ENCODE data around the gene POLR2J.

POLR2J gene

DNA sequence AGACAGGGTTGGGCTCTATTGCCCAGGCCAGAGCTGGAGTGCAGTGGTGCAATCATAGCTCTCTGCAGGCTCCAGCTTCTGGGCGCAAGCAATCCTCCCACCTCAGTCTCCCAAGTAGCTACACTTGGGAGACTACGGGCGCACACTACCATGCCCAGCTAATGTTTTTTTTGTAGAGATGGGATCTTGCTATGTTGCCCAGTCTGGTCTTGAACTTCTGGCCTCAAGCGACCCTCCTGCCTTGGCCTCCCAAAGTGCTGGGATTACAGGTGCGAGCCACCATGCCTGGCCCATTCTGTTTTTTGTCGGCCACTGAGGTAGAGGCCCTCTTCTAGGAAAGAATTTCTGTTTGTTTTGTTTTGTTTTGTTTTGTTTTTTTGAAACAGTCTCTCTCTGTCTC, 26.3 kb downstream of the POLR2J start:
- DNase-seq (ENCODE audit: low read depth), result no peak
- H3K4me3 ChIP-seq (ENCODE audit: low read depth, low read length), result no peak overlapping the region
- TF ChIP-seq, protein P1, sequence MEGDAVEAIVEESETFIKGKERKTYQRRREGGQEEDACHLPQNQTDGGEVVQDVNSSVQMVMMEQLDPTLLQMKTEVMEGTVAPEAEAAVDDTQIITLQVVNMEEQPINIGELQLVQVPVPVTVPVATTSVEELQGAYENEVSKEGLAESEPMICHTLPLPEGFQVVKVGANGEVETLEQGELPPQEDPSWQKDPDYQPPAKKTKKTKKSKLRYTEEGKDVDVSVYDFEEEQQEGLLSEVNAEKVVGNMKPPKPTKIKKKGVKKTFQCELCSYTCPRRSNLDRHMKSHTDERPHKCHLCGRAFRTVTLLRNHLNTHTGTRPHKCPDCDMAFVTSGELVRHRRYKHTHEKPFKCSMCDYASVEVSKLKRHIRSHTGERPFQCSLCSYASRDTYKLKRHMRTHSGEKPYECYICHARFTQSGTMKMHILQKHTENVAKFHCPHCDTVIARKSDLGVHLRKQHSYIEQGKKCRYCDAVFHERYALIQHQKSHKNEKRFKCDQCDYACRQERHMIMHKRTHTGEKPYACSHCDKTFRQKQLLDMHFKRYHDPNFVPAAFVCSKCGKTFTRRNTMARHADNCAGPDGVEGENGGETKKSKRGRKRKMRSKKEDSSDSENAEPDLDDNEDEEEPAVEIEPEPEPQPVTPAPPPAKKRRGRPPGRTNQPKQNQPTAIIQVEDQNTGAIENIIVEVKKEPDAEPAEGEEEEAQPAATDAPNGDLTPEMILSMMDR (IDR thresholded peaks at IDR 0.05; ENCODE audit: control insufficient read depth, extremely low read depth, insufficient read depth), result no peak

DNA sequence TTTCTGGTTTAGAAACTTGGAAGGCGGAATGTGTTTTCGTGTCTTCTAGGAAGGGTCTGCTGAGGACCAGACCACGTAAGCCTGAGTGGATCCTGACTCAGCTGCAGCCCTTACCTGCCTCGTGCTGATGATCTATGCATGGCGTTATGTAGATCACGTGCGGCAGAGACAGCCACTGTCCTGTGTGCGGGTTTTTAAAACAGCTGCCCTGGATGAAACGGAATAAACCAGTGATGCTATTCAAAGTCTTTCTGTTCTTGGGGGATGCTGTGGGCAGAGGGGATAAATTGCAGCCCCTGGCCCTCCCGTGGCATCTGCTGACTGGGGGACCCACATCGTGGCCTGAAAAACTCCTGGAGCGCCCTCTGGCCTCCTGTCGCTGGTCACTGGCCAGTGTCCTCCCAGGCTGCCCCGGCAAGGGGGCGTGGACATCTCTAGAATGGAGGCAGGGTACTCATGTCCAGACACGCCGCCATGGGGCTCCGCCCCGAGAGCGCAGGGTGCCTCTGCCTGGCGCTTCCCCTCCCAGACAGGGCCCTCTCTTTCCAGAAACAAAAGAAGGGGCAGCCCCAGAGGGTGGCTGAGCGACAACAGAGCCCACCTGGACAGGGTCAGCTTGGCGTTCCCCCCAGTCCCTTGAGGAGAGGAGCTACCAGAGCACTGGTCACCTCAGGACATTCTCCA, 27.2 kb downstream of the POLR2J start:
- DNase-seq (ENCODE audit: low read depth), result no peak
- TF ChIP-seq, protein P1 (IDR thresholded peaks at IDR 0.05; ENCODE audit: control insufficient read depth, extremely low read depth, insufficient read depth), result no peak
- no peak overlapping the region for H3K4me3 ChIP-seq (ENCODE audit: low read depth, low read length)

DNA sequence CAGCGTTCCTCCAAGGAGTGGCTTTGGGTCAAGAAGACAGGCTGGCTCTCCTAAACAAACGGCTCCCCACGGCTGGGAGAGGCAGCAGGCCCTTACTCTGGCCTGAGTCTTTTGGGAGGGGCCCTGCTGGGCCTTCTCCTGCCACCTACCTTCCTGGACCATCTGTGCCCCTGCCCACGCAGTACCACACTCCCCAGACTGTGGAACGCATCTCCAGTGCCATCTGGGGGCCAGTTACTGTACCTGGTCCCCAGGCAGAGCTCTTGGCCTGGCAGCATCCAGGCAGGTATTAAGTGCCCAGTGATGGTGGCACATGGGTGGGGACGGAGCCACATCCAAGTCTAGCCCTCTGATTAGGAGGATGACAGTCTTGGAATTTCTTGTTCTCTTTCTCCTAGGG, 28.5 kb downstream of the POLR2J start:
- TF ChIP-seq, protein P1 (IDR thresholded peaks at IDR 0.05; ENCODE audit: control insufficient read depth, extremely low read depth, insufficient read depth), result peak; percentile 29; the same call in 1 of the 2 replicates
- H3K4me3 ChIP-seq (ENCODE audit: low read depth, low read length), result no peak overlapping the region
- DNase-seq (ENCODE audit: low read depth), result no peak

DNA sequence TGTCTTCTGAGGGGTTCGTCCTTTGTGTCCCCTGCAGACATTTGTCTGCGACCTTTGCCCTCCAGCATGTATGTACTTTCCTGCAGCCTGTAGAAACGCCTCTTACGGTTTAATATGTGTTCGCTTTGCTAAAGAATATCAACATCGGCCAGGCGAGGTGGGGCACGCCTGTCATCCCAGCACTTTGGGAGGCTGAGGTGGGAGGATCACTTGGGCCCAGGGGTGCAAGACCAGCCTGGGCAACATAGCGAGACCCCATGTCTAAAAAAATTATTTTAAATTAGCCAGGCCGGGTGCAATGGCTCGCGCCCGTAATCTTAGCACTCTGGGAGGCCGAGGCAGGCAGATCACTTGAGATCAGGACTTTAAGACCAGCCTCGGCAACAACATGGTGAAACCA, 29.6 kb downstream of the POLR2J start:
- no peak for DNase-seq (ENCODE audit: low read depth)
- H3K4me3 ChIP-seq (ENCODE audit: low read depth, low read length), result no peak overlapping the region
- TF ChIP-seq, protein P1 (IDR thresholded peaks at IDR 0.05; ENCODE audit: control insufficient read depth, extremely low read depth, insufficient read depth), result no peak

DNA sequence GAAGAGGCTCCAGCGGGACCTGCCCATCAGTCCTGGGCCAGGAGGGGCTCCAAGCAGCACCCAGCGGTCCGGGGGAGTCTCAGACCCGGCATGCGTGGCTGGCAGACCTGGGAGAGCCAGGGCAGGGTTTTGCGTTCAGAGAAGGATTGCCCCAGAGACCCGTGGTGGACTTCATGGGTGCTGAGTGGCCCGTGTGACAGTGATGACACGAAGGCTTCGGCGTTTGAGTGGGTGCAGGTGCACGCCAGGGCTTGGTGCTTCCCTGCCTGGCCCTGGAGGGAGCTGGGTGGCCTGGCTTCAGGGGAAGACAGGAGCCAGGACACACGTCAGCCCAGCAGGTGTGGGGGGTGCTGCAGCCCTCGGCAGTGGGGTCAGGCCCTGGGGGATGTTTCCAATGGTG, 31.4 kb downstream of the POLR2J start:
- no peak for DNase-seq (ENCODE audit: low read depth)
- H3K4me3 ChIP-seq (ENCODE audit: low read depth, low read length), result no peak overlapping the region
- TF ChIP-seq, protein P1 (IDR thresholded peaks at IDR 0.05; ENCODE audit: control insufficient read depth, extremely low read depth, insufficient read depth), result no peak

DNA sequence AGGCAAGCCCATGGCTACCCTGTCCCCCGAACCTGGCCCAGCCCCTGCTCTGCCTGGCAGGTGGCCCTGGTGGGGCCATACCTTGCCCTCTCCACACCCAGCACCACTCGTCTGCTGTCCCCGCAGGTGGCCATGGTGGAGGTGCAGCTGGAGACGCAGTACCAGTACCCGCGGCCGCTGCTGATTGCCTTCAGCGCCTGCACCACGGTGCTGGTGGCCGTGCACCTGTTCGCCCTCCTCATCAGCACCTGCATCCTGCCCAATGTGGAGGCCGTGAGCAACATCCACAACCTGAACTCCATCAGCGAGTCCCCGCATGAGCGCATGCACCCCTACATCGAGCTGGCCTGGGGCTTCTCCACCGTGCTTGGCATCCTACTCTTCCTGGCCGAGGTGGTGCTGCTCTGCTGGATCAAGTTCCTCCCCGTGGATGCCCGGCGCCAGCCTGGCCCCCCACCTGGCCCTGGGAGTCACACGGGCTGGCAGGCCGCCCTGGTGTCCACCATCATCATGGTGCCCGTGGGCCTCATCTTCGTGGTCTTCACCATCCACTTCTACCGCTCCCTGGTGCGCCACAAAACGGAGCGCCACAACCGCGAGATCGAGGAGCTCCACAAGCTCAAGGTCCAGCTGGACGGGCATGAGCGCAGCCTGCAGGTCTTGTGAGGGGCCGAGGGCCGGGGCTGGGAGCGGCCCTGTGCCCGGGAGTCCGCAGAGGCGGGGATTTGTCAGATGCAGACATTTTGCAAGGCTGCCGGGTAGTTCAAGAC, 32.1 kb downstream of the POLR2J start:
- DNase-seq (ENCODE audit: low read depth), result no peak
- no peak overlapping the region for H3K4me3 ChIP-seq (ENCODE audit: low read depth, low read length)
- TF ChIP-seq, protein P1 (IDR thresholded peaks at IDR 0.05; ENCODE audit: control insufficient read depth, extremely low read depth, insufficient read depth), result no peak

Data from LNCaP clone FGC (cell line).